ENCODE measurements around the gene GPR39.

The GPR39 gene

DNA sequence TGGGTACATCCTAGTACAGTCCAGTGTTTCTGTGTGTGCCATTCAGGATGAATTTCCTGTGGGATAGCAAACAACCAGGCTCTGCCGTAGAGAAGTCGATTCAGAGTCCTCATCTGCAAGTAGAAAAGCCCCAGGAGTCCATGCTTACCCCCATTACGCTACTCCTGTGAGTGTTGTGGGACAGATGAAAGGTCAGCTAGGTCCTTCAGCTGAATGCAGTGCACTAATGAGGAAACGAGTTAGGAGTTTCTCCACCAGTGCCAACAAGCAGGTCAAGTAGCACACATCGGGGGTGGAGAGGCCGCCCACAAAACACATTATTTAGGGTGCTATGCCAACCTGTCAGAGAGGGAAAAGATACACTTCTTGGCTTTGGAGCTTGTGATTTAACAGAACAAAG lies 2.5 kb upstream of the GPR39 start:
- DNase-seq, result no peak

DNA sequence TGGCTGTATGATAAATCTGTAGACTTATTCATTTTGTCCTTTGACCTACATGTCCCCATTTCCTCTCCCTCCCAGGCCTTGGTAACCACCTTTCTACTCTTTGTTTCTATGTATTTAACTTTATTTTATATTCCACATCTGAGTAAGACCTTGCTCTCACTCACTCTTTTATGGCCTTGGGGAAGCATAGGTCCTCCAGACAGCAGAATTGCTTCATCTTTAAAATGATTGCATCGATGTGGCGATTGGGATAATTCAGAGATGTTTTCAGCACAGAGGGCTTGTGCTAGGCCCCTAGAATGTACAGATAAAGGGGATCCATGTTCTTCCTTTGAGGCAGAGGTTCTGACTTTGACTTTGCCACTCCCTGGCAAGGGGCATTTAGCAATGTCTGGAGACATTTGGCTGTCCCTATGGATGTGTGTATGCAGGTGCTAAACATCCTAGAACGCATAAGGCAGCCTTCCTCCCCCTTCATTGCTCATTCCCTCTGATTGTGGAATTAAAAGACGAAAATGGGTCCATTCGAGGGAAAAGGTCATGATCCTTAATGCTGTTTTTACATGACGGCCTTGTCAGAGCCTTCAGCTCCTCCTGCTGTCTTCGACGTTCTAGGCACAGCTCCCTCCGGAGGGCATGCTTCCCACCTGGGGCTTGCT lies 1.2 kb upstream of the GPR39 start:
- DNase-seq, result no peak

DNA sequence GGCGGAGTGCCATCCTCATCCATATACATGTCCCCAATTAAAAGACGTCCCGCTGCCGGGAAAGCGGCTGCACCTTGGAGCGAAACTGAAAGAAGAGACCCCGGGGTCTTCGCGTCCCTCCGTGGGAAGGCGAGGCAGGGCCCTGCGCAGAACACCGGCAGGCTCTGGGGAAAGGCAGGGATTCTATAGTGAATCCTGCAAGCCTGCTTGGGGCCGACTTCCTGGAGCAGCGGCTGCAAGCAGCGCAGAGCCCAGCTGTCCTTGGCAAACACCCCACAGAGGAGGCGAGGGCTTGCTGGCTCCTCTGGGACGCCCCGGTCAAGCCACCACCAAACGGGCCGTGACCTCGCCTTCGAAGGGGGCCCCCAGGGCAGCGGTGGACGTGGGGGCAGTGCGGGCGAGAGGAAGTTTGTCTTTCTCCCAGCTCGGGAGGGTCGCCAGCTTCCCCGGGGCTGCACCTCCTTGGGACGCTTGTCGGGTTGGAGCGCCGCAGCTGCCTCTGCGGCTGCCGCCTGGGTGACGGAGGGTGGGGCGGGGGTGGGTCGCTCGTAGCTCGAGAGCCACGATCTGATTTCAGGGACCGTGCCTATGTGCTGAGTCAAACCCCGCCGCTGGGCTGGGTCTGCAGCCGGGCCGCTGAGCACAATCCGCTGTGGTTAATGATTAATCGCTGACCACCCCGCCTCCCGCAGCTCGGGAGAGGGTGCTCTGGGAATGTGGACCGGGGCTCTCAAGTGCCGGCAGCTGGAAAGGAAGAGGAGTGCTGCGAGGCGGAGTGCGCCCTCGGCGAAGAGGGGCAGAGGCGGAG lies 486 bp upstream of the GPR39 start:
- DNase-seq, result no peak

DNA sequence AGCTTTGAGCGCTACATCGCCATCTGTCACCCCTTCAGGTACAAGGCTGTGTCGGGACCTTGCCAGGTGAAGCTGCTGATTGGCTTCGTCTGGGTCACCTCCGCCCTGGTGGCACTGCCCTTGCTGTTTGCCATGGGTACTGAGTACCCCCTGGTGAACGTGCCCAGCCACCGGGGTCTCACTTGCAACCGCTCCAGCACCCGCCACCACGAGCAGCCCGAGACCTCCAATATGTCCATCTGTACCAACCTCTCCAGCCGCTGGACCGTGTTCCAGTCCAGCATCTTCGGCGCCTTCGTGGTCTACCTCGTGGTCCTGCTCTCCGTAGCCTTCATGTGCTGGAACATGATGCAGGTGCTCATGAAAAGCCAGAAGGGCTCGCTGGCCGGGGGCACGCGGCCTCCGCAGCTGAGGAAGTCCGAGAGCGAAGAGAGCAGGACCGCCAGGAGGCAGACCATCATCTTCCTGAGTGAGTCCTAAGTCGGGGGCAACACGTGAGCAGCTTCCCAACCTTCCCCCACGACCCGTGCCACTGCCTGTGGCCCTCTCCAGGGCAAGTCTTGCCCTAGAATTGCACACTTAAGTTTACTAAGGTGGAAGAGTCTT lies 928 bp downstream of the GPR39 start:
- DNase-seq, result no peak

DNA sequence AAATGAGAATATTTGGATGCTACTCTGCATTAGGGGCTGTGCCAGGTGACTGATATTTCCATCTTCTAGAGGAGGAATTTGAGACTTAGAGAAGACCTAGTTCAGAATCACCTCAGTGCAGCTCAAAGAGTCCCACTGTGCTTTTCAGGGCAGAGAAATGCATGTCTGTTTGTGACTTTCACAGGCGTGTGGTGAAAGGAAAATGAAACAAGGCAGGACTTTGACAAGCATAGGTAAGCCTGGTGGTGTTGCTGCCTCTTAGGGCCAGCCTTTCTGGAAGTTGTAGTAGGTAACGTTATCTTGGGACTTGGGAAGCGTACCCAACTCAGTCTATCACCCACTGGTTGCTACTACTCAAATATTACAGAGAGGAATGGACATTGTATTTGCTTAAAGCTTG lies 2.6 kb downstream of the GPR39 start:
- DNase-seq, result no peak

DNA sequence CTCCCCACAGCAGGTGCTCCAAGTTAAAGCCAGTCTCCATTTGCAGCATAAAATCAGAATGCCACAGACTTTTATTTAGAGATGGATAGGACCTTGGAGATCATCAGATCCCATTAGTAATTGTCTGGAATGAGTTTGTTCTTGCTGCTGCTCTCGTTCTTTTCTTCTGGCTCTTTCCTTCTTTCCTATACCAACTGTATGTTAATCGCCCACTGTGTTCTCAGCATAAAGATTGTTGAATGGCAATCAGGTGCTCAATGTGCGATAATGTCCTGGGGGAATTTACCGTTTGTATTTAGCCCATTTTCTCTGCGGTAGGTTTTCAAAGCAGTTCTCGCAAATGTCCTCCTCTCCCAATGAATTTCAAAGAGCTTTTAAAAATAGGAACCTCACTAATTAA lies 3.3 kb downstream of the GPR39 start:
- DNase-seq, result no peak

DNA sequence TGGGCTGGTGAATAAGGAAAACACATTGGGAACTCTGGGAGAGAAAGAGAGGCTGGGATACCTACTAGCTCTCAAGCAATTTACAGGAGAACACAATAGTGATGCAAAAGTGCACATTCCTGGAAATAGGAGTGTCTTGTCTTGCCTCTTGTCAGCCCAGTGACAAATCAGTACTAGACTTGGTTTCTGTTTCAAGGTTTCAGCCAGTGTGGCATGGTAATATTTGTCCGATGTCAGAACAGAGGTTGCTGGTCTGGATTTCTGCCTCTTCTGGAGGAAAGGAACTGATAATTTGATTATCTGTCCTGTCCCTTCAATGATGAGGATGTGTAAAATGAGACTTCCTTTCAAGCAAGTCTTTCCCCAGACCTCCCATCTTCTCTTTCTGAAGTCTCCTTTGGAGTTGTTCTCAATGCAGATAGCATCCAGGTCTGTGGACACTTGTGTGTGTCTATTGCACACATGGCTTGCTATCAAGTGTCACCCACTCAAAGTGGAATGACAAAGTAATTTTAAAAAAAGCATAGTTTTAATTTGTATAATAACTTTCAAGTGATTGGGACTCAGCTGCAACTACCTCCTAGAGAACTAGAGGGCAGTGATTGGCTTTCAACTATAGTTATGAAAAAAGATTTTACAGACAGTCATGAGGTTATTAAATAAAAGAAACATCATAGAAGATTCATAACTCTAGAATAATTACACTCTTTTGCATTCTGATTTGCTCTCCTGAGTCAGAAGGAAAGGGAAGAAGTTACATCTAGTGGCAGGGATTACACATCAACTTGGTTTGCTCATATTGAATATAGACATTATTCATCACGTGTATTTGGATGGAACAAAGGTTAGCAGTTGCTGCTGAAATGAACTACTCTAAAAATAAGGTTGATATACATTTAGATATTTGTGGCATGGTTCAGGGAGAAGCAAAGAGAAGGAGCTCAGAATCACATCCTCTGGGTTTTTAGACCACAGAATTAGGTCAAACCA lies 4.5 kb downstream of the GPR39 start:
- DNase-seq, result no peak

DNA sequence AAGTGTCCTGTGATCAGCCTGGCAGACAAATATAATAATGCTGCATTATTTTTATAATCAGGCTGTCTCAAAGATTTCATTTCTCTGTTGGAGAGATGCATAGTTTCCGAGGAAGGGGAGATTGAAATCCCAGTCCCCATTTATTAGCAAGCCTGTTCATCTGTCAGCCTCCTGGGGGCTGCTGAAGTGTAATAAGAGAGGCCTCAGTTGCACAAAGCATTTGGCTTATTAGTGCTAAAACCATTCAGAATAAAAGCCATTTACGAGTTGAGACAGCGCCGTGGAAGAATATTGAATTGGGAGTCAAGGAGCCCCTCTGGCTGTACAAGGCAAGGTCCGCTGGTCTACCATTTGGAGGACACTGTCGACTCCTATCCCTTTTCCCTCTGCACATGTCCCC lies 6.1 kb downstream of the GPR39 start:
- DNase-seq, result no peak

DNA sequence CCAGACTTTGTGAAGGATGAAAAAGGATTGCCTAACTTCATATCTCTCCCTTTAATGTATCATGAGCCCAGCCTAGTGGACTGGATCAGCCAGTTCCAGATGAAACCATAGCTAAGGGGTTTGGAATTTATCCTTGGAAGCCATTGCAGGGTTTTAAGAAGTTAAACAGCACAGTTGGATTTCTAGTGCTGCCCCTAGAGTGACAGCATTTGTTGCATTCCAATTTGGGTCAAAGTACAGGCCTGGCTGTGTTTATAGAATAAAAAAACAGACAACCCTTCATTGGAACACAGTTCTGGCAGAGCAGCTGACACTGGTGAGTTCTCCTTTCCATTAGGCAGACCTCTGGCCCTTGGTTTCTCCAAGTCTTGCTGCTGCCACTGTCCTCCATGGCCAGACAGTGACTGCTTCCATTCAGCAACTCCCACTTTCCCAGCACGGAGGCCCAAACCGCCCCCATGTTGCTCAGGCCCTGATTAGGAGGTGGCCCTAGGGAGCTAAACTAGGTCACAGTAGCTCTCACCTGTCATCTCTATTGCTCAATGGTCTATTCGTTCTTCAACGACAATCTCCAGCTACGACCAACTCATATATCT lies 8.0 kb downstream of the GPR39 start:
- DNase-seq, result no peak

DNA sequence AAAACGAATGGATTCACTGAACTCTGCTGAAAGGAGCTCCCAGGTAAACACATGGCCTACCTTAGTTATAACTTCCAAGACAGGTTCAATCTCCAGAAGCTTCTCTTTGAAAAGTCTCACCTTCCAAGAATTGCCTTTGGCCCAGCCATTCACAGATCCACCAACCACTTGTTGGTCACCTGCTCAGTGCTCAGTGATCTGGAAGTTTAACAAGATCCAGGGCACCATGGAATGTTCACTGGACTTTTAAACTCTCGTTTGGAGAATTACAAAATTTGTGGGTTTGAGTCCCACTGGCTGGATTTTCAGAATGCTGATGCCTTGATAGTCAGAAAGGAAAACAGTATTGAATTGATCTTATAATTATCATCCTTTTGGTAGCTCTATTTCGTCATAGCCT lies 9.4 kb downstream of the GPR39 start:
- no peak for DNase-seq

DNA sequence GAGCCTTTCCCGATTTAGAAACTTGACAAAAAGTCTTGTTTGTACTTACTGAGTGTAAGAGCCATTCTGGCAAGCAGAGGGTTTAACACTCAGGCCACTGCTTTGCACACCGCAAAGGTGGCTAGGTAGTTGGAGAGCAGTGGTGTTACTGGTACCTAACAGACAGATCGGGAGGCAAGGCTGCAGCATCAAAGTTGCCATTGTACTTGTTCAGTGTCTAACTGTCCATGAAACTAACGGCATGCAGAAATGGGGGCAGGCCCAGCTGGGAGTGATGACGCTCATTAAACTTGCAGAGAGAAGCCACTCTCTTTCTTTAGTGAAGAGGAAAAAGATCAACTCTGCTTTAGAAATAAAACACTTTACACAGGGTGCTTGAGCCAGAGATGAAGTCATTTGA lies 10.1 kb downstream of the GPR39 start:
- no peak for DNase-seq

DNA sequence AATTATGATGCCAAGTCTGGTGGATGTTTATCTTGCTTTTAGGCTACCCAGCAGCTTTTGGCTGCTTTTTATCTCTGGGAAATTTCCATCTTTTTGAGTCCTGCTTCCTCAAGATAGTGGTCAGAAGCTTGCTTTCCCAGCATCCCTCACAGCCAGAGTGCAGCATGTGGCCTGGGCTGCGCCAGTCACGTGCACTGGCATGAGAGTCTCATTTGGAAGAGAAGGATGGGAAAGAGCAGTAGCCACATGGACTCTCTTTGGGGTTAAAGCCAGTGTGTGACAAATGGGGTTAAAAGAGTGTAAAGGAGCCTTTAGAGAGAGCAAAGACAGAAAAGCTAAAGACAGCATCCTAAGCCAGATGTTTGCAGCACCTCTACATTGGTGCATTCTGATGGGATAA lies 12.7 kb downstream of the GPR39 start:
- DNase-seq, result no peak

DNA sequence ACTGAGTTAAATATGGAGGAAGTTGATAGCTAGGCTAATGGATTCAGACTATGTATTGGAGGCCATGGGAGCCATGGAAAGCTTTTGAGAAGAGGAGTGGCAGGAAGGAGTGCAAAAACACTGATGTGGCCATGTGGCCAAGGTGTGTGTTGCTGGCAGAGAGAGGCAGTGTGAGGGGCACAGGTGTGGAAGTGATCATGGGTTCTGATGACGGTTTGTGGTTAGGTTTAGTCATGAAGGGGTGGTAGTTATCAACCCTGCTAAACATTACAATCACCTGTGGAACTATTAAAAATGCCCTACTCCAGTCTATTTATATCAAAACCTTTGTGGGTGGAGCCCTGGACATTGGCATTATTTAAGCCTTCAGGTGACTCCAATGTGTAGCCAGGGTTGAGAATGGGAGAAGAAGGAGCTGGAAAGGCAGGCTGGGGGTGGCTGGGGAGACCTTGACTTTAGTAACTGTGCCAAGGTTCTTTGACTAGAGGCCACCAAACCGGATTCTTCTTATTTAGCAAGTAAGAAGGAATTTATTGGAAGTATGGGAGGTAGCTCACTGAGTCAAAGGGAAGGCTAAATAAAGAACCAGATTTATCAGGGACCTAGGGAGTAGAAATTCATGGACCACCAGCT lies 13.5 kb downstream of the GPR39 start:
- DNase-seq, result no peak

DNA sequence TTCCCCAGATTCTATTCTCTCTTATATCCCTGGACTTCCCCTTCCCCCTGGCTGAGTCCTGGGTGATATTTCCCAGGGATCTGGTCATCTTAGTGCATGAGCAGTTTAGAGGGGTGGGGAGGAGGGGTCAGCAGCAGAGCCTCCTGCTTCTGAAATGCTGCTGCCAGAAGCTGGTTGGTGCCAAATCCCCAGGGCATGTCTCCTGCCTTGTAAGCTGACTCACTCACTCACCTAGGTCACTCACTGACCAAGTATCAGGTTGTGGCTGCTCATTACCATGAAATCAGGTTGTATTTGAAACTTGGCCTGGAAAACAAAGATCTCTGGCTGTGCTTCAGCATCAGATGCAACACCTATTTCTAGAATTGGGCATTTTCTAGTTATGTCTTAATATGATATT lies 14.3 kb downstream of the GPR39 start:
- no peak for DNase-seq

DNA sequence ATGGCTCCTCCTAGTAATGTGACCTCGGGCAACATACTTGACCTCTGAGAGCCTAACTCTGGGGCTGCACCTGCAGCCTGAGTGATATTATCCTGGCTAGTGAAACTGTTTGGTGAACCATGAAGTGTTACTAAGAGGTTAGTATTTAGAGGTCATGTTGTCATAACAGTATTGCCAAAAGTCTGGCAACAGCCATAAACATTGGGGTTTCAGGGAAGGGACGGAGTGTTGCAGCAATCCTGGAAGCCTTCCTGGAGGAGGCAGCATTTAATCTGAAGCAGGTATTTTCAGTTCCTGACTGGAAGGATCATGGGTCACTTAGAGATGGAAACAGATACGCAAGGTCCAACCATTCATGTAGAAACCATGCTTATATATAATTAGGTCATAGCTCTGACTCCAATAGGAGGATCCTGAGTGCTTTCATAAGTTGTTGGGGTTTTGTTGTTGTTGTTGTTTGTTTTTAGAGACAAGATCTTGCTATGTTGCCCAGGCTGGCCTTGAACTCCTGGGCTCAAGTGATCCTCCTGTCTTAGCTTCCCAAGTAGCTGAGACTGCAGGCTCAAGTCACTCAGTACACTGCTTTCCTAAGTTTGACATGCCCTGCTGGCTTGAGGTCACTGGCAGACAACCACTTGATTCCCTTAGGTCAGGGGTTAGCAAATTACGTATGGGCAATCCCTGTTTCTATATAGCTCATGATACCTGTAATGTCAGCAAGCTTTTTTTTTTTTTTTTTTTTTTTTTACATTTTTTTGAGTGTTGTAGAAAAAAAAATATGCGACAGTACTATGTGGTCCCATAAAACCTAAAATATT lies 21.5 kb downstream of the GPR39 start:
- DNase-seq, result no peak

DNA sequence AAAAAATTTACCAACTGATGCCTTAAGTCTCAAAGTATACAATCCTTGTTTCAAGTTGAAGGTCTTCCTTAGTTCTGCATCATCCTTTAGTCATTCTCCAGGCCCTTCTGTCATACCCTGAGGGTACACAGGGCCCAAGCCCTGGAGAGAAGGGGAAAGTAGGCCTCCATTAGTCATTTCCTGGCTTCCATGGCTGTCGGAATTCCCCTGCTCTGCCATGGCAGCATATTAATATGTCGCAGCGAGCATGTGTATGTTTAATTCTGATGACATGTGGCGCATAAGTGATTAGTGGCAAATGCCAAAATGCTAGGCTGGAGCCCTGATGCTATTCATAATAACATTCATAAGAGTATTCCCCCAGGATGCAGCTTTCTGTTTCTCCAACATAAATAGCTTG lies 22.1 kb downstream of the GPR39 start:
- DNase-seq, result no peak

DNA sequence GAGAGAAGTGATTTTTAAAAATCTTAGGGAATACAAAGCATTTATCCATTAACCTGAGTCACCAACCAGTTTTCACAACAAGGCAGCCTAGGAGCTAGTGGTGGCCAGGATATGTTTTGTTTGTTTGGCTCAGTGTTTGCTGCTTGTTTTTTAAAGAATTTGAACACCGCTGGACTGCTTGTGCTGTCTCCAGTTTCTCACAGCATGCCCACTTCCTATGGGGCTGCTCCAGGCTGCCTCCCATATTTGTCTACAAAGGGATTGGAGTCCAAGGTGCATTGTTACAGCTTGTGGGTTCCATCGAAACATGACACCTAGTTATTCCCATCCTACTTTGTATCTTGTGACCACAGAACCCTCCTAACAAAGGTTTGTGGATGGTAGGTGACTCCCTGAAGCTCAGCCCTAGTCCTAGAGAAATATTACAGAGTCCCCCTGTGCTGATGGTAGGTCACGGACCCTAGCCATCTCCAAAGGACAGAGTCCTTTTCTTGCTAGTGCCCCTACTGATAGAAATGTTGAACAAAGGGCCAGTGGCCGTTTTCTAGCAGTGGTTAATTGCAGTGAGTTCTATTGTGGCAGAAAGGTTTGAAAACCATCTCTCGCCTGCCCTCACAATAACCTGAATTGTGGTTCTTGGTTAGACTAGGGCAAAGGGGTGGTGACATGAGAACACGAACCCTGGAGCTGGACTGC lies 23.2 kb downstream of the GPR39 start:
- no peak for DNase-seq

DNA sequence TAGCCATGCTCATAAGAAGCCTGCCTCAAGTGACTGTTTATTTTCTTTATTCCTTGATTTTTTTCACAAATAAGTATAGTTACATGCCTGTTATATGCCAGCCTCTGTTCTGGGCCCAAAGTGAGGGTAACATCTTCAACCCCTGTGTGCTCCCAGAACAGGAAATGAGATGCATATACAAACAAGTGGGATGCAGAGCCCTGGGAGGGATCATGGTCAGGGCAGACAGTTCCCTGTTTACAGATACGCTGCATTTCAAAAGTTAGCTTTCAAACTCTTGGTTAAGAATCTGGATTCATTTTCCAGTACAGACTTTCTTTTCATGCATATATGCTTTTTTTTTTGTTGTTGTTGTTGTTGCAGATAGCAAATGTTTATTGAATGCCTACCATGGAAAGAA lies 24.4 kb downstream of the GPR39 start:
- no peak for DNase-seq

DNA sequence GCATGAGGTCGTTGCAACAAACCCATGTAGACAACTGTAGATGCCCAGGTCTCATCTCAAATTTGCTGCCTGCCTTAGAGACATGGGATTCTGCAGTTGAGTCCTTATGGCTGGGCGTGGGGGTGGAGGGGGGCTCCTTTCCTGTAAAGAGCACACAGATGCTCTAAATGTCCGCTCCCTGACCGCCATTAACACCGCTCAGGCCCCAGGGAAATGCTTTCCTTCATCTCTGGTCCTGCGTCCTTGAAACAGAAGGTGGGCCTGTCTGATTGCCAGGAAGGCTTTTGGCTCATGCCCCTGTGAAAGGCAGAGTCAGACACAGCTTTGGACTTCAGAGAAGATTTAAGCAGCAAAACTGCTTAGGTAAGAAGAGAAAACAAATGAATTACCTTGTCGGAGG lies 25.7 kb downstream of the GPR39 start:
- DNase-seq, result no peak

DNA sequence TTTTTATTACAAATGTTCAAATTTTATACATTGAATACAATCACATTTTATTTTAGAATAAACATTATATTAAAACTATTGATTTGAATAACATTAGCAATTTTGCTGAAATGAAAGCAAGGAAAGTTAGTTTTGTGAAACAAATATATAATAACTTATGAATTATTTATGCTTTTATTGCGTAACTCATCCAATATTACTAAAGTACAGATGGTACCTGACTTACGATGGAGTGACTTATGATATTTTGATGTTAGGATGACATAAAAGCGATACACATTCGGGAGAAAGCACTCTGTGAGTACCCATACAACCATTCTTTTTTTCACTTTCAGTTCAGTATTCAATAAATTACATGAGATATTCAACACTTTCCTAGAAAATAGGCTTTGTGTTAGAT lies 26.5 kb downstream of the GPR39 start:
- DNase-seq, result no peak

DNA sequence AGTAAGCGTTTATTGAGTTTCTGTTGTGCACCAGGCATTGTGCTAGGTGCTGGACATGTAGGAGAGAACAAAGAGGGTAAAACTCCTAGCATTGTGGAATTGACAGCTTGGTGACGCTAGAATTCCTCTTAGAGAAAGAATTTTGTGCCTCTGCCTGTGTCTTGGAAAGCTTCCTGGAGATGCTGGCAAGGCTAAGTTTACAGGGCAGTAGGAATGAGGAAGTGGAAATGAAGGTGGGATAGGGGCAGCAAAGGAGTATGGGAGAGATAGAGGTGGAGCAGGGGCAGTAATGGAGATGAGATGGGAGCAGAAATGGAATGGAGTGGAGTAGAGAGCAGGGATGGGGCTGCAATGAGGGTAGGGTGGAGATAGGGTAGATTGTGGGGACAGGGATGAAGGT lies 29.8 kb downstream of the GPR39 start:
- no peak for DNase-seq

Measured in CD4-positive, alpha-beta T cell treated with Interleukin-17A for 1 hour (primary cell).